NCI-H2196 treated with DMSO at 0.1 percent for 48 hours (cell line): ENCODE results near the gene NME4.

Experiments used
- DNase-seq: peaks from one replicate; lab custom pipeline; 2025; ENCODE audit not compliant: unreplicated experiment; lab: John Stamatoyannopoulos, UW

Gene NME4

DNA sequence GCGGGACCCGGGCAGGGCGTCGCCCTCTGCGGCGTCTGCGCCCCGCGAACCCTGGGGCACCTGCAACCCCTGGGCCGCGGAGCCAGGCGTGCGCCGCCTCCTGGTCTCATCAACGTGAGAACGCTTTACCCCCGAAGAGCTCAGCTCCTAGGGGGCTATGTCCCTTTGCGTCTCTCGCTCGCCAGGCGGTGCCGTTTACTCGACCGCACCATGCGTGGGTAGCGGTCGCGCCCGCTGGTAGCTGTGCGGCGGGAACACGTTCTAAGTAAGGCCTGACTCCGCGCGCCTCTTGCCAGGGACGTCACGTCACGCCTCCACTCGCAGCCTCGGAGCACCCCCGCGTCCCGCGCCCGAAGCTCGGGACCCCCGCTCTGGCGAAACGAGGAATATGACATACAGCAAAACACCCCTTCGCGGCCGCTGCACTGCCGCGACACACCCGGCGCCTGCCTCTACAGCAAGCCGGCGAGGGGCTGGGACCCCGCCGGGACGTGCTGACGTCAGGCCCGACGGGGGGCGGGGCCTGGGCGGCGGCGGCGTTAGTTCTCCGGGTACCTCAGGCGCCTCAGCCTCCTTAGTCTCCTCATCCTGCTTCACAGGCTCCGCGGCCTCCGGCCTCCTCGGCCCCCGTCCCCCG, 28.2 kb downstream of the NME4 start, which contains the start of gene RAB11FIP3:
Gene RAB11FIP3 (plus strand): TSS at position 568 of the 637 bp plus-strand sequence. CDS start 358 bp downstream, outside the sequence.
- peak; percentile 42 for DNase-seq

DNA sequence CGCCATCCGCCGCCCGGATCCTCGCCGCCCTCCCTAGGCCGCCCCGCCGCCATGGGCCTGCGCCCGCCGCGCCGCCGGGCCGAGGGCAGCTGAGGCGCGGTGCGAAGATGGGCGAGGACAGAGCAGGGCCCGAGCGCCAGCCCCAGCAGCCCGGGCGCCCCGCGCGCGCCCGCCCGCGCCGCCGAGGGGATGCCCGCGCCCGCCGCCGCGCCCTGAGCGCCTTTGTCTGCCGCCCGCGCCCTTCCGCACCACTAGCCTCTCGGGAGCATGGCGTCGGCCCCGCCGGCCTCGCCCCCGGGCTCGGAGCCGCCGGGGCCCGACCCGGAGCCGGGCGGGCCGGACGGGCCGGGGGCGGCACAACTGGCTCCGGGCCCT, 28.7 kb downstream of the NME4 start:
- no peak for DNase-seq

DNA sequence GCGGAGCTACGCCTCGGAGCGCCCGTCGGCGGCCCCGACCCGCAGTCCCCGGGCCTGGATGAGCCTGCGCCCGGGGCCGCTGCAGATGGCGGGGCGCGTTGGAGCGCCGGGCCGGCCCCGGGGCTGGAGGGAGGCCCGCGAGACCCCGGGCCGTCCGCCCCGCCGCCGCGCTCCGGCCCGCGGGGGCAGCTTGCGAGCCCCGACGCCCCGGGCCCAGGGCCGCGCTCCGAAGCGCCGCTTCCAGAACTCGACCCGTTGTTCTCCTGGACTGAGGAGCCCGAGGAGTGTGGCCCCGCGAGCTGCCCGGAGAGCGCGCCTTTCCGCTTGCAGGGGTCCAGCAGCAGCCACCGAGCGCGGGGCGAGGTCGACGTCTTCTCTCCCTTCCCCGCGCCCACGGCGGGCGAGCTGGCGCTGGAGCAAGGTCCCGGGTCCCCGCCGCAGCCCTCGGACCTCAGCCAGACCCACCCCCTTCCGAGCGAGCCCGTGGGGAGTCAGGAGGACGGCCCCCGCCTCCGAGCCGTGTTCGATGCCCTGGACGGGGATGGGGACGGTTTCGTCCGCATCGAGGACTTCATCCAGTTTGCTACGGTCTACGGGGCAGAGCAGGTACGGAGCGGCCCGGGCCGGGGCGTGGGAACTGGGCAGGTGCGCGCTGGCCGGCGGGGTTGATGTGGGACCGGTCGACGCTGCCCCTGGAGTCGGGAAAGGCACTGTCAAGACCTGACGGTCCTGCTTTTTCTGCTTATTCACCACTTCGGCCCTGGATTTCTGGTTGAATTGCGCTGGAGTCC, 29.3 kb downstream of the NME4 start:
- no peak for DNase-seq

DNA sequence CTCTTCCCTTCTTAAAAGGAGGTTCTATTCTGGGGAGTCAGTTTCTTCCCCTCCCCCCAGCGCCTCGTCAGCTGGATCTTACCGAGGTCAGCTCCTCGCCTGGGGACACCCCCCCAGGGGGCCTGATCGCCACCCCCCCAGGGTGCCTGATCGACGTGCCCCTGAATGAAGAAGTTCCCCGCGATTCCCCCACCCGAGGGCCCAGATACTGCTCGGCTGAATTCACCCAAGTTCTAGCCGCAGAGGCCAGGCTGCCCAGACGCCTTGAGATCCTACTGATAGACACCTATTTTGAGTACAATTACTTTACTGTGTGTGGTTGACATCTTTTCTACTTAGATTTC, 29.9 kb downstream of the NME4 start:
- no peak for DNase-seq

DNA sequence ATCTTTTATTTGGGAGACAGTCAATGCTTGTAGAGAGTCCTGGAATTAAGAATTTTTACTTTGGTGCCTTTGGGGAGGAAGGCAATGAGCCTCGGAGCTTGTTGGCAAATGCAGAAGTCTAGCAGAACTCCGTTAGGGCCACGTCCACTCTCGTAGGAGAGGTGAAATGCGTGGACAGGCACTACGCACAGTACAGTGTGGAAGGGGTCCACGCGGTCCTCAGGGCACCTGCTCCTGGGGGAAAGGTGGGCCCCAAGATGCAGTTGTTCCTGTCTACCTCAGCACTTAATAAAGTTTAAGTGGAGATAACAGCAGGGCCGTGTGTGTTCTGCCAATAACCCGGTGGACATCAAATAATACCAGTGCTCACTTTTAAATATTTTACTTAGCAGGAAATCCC, 30.3 kb downstream of the NME4 start:
- no peak for DNase-seq

DNA sequence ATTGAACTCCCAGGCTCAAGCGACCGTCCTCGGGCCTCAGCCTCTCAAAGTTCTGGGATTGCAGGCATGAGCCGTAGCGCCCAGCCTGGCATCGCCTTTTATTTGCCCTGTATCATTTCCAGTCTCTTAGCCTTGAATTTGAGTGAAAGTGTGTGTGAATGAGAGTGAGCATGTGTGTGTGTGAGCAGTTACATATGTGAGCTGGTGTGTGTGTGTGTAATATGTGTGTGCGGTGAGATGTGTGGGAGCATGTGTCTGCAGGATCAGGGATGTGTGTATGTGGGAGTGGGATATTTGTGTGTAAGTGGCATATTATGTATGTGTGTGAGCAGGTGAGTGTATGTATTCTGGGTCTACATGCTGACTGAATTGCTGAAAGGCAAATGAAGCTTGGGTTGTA, 33.9 kb downstream of the NME4 start:
- no peak for DNase-seq

DNA sequence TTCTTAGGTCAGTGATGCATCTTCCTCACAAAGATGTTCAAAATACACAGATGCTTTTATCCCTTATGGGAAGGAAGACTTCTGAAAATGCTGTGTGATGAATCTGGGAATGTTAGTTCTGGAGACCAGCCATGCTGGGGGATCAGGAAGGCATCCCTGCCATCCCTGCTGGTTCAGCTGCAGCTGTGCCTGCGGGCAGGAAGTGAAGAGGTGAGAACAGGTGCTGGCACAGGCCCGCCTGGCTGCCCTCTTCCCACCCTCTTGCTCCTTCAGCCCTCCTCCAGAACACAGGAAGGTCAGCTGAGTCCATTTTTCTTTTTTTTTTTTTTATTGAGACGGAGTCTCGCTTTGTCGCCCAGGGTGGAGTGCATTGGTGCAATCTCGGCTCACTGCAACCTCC, 43.6 kb downstream of the NME4 start:
- peak; percentile 56 for DNase-seq

DNA sequence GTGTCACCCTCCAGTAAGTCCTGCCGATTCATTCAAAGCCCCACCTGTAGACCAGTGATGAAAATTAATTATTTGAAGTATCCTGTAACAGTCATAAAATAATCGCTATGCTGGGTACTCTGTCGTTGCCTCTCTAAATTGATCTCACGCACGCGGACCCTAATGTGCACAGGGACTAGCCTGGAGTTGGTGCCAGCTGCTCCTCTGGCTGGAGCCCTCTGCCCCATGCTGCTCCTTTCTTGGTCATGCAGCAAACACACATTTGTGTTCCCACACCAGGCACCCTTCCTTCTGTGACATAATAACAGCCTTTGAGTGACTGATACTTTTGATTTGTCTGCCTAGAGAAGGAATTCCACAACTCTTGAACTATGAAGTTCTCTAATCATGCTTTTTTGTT, 44.4 kb downstream of the NME4 start:
- DNase-seq = no peak

DNA sequence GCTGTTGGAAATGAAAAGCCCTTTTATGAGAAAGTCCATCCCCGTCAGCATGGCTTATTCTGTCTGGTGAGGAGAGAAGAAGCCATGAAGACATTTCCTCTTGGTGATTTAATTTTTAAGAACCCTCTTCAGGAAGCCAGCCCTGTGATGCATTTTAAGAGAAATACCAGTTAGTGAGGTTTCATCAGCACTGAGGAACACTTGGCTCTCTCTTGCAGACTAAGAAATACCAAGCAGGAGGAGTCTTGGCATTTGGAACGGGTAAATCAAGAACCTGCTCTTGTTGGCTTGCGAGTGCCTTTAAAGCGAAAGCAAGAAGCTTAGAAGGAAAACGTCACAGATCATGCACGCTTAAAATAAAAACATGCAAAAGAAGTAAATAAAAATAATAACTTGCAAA, 46.0 kb downstream of the NME4 start:
- DNase-seq = no peak

DNA sequence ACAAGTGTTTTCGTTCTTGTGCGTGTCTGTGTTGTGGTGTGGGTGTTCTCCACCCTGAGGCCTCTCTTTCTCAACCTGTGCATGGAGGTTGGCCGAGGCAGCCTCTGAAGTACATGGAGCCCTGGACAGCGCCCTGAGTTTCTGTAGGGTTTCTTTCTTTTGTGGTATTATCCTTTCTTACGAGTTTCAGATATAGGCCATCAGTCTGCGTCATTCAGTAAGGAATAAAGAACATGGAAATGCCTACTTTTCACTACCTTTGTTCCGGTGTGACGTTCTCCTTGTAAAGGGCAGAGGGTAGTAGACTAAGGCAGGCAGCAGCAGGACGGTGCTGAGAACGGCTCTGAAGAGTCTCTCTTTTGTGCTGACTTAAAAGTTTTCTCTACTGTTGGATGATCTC, 47.0 kb downstream of the NME4 start:
- DNase-seq = no peak

DNA sequence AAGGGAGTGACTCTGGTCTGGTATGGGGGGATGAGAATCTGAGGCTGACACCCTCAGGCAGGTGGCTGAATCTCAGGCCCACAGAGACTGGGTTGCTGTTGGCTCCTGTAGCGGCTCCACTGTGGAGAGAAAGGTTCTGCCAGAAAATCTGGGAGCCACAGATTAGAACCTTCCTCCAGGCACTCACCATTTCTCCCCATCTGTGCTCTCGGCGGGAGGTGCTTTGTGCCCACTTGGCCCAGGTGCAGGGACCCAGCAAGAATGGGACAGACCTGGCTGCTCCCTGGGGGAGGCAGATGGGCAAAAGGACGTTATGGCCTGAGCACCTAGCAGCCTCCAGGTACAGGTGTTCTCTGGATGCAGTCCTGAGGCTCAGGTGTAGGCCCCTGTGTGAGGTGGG, 48.6 kb downstream of the NME4 start:
- no peak for DNase-seq
